ENCODE measurements around the gene MGLL.

GRCh38 chr3:127738192-127738840 lies 84.0 kb downstream of the MGLL start:
- TF ChIP-seq CTCF (IDR thresholded peaks at IDR 0.05; ENCODE audit: borderline replicate concordance, extremely low read depth, low read length, poor library complexity, severe bottlenecking) (no peak), EZH2 (IDR thresholded peaks at IDR 0.05; ENCODE audit: borderline replicate concordance, low read depth, low read length, severe bottlenecking) (no peak)
